ENCODE measurements around the gene RGS7. TPM values are rescaled to one million over a fixed set of nuclear protein-coding genes. Genes with fewer than 3 reads are reported as not detected.
"Not testable (repeated sequence)": the region's sequence is repeated elsewhere in the genome, so short reads cannot be mapped to it uniquely, and the experiment has no call there.

The RGS7 gene
- total and polyA plus RNA-seq, 7 experiments from 2014 or later, result not detected

GRCh38 chr1:241237873-241238272 is 119.1 kb downstream of the RGS7 start:
- ChIA-PET CTCF (no interaction called here), POLR2A (no interaction called here)
- Mint-ChIP-seq H3K27me3 (peaks cover 0 to 5% (median 0%) of the 10 kb centered on the region in 5 donors), H3K9me3 (peaks cover 0 to 21% (median 3%) of the 10 kb centered on the region in 11 donors), H3K4me3 (no peak overlapping the region), H3K4me1 (no peaks in the 10 kb centered on the region), H3K36me3 (no peaks in the 10 kb centered on the region), H3K27ac (no peak overlapping the region)
- no peak for DNase-seq
- intact Hi-C loops (cut with micrococcal nuclease), result no loop called here
- ATAC-seq, result no peak
- H3K36me3 ChIP-seq (ENCODE audit: control insufficient read depth in 2 of 3, insufficient read depth in 3 of 3, low read length in 3 of 3), result no peaks in the 10 kb centered on the region
- H3K27ac ChIP-seq (ENCODE audit: low read depth, low read length), result no peak overlapping the region
- no peak overlapping the region for H3K4me3 ChIP-seq (ENCODE audit: low read length)
- no peaks in the 10 kb centered on the region for H3K27me3 ChIP-seq (ENCODE audit: control insufficient read depth in 2 of 2, insufficient read depth in 2 of 2, low read length in 2 of 2)
- H3K4me1 ChIP-seq (ENCODE audit: control insufficient read depth in 2 of 2, insufficient read depth in 2 of 2, low read length in 2 of 2), result no peaks in the 10 kb centered on the region
- H3K9me3 ChIP-seq (ENCODE audit: control insufficient read depth in 2 of 3, low read length in 3 of 3), result no peaks in the 10 kb centered on the region

DNA sequence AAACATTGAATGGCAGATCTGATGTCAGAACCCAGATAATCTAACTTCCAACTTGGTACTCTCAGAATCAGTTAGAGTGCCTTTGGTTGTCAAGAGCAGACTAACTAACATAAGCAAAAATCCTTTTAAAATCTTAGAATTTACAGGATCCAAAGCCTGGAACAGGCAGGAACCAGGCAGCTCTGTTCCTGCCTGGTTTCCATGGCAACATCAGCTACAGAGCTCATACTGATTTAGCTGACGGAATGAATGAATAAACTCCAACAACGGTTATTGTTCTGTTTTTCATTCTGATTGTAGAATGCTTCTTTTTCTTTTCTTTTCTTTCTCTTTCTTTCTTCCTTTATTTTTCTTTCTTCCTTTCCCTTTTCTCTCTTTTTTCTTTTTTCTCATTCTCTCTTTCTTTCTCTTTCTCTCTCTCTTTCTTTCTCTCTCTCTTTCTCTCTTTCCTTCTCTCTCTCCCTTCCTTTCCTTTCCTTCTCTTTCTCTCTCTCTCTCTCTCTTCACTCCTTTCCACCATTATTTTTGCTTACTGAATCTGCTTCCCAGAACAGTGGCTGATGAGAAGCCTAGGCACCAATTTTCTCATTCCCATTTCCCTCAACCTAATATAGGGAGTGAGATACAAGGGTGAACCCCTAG is 121.6 kb downstream of the RGS7 start:
- no peaks in the 10 kb centered on the region for H3K4me1 Mint-ChIP-seq
- H3K27me3 Mint-ChIP-seq, result no peaks in the 10 kb centered on the region
- no peak overlapping the region for H3K4me3 Mint-ChIP-seq
- peaks cover 0 to 19% (median 2%) of the 10 kb centered on the region in 11 donors for H3K9me3 Mint-ChIP-seq
- Histone ChIP-seq H3K27me3 (ENCODE audit: control insufficient read depth in 2 of 2, insufficient read depth in 2 of 2, low read length in 2 of 2) (no peaks in the 10 kb centered on the region), H3K9me3 (ENCODE audit: control insufficient read depth in 2 of 3, low read length in 3 of 3) (no peaks in the 10 kb centered on the region), H3K4me3 (ENCODE audit: low read length) (no peak overlapping the region), H3K27ac (ENCODE audit: low read depth, low read length) (no peak overlapping the region), H3K4me1 (ENCODE audit: control insufficient read depth in 2 of 2, insufficient read depth in 2 of 2, low read length in 2 of 2) (no peaks in the 10 kb centered on the region), H3K36me3 (ENCODE audit: control insufficient read depth in 2 of 3, insufficient read depth in 3 of 3, low read length in 3 of 3) (no peaks in the 10 kb centered on the region)
- DNase-seq (no peak), ATAC-seq (no peak)
- intact Hi-C loops (cut with micrococcal nuclease), result no loop called here
- no peak overlapping the region for H3K27ac Mint-ChIP-seq
- H3K36me3 Mint-ChIP-seq, result no peaks in the 10 kb centered on the region
- CTCF ChIA-PET, result no interaction called here
- POLR2A ChIA-PET, result no interaction called here

GRCh38 chr1:241229711-241230110 is 127.3 kb downstream of the RGS7 start:
- Mint-ChIP-seq H3K4me3 (no peak overlapping the region), H3K27ac (no peak overlapping the region), H3K27me3 (no peaks in the 10 kb centered on the region), H3K9me3 (peaks cover 0 to 16% (median 5%) of the 10 kb centered on the region in 11 donors), H3K36me3 (no peaks in the 10 kb centered on the region), H3K4me1 (no peaks in the 10 kb centered on the region)
- ChIA-PET CTCF (no interaction called here), POLR2A (no interaction called here)
- H3K4me1 ChIP-seq (ENCODE audit: control insufficient read depth in 2 of 2, insufficient read depth in 2 of 2, low read length in 2 of 2), result no peaks in the 10 kb centered on the region
- H3K27me3 ChIP-seq (ENCODE audit: control insufficient read depth in 2 of 2, insufficient read depth in 2 of 2, low read length in 2 of 2), result no peaks in the 10 kb centered on the region
- DNase-seq (no peak), ATAC-seq (no peak)
- H3K4me3 ChIP-seq (ENCODE audit: low read length), result no peak overlapping the region
- intact Hi-C loops (cut with micrococcal nuclease), result no loop called here
- H3K27ac ChIP-seq (ENCODE audit: low read depth, low read length), result no peak overlapping the region
- H3K9me3 ChIP-seq (ENCODE audit: control insufficient read depth in 2 of 3, low read length in 3 of 3), result no peaks in the 10 kb centered on the region
- no peaks in the 10 kb centered on the region for H3K36me3 ChIP-seq (ENCODE audit: control insufficient read depth in 2 of 3, insufficient read depth in 3 of 3, low read length in 3 of 3)

- Mint-ChIP-seq H3K4me1 (no peaks in the 10 kb centered on the region), H3K36me3 (no peaks in the 10 kb centered on the region), H3K27me3 (no peaks in the 10 kb centered on the region), H3K27ac (no peak overlapping the region), H3K9me3 (peaks cover 0 to 16% (median 5%) of the 10 kb centered on the region in 11 donors), H3K4me3 (no peak overlapping the region)
- no peak overlapping the region for H3K27ac ChIP-seq (ENCODE audit: low read depth, low read length)
- ChIA-PET POLR2A (no interaction called here), CTCF (no interaction called here)
- H3K27me3 ChIP-seq (ENCODE audit: control insufficient read depth in 2 of 2, insufficient read depth in 2 of 2, low read length in 2 of 2), result no peaks in the 10 kb centered on the region
- intact Hi-C loops (cut with micrococcal nuclease), result no loop called here
- no peaks in the 10 kb centered on the region for H3K9me3 ChIP-seq (ENCODE audit: control insufficient read depth in 2 of 3, low read length in 3 of 3)
- no peak for ATAC-seq
- H3K4me3 ChIP-seq (ENCODE audit: low read length), result no peak overlapping the region
- H3K4me1 ChIP-seq (ENCODE audit: control insufficient read depth in 2 of 2, insufficient read depth in 2 of 2, low read length in 2 of 2), result no peaks in the 10 kb centered on the region
- no peaks in the 10 kb centered on the region for H3K36me3 ChIP-seq (ENCODE audit: control insufficient read depth in 2 of 3, insufficient read depth in 3 of 3, low read length in 3 of 3)
- DNase-seq, result no peak
These were observed 127.8 kb downstream of the RGS7 start for GRCh38 chr1:241229216-241229615.

DNA sequence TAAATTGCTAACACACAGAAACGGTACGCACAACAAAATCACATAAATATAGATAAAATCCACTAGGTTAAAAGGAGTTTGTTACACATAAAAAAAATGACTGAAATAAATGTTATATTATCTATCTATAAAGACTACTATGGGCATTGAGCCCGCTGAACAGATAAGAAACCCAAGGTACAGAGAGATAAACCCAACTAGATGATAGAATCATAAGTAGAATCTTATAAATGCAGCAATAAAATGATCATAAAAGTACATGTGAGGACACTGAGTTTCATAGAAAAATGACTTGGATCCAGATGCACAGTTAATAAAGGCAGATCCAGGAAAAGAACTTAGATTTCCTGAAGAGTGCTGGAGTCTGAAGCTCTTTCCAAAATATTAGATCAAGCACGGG is 128.7 kb downstream of the RGS7 start:
- CTCF ChIA-PET, result no interaction called here
- H3K4me3 Mint-ChIP-seq, result no peak overlapping the region
- no peak overlapping the region for H3K27ac ChIP-seq (ENCODE audit: low read depth, low read length)
- POLR2A ChIA-PET, result no interaction called here
- no peak overlapping the region for H3K4me3 ChIP-seq (ENCODE audit: low read length)
- H3K27ac Mint-ChIP-seq, result no peak overlapping the region
- no peaks in the 10 kb centered on the region for H3K4me1 ChIP-seq (ENCODE audit: control insufficient read depth in 2 of 2, insufficient read depth in 2 of 2, low read length in 2 of 2)
- H3K27me3 ChIP-seq (ENCODE audit: control insufficient read depth in 2 of 2, insufficient read depth in 2 of 2, low read length in 2 of 2), result no peaks in the 10 kb centered on the region
- no peaks in the 10 kb centered on the region for H3K27me3 Mint-ChIP-seq
- no peaks in the 10 kb centered on the region for H3K36me3 Mint-ChIP-seq
- intact Hi-C loops (cut with micrococcal nuclease), result no loop called here
- DNase-seq (no peak), ATAC-seq (no peak)
- peaks cover 0 to 19% (median 7%) of the 10 kb centered on the region in 11 donors for H3K9me3 Mint-ChIP-seq
- H3K36me3 ChIP-seq (ENCODE audit: control insufficient read depth in 2 of 3, insufficient read depth in 3 of 3, low read length in 3 of 3), result no peaks in the 10 kb centered on the region
- no peaks in the 10 kb centered on the region for H3K4me1 Mint-ChIP-seq
- no peaks in the 10 kb centered on the region for H3K9me3 ChIP-seq (ENCODE audit: control insufficient read depth in 2 of 3, low read length in 3 of 3)

GRCh38 chr1:241225741-241226140 is 131.3 kb downstream of the RGS7 start:
- H3K36me3 Mint-ChIP-seq, result peaks cover 0 to 4% (median 0%) of the 10 kb centered on the region in 5 donors
- H3K4me3 Mint-ChIP-seq, result no peak overlapping the region
- no peaks in the 10 kb centered on the region for H3K27me3 Mint-ChIP-seq
- ChIA-PET POLR2A (no interaction called here), CTCF (no interaction called here)
- intact Hi-C loops (cut with micrococcal nuclease), result no loop called here
- H3K27me3 ChIP-seq (ENCODE audit: control insufficient read depth in 2 of 2, insufficient read depth in 2 of 2, low read length in 2 of 2), result no peaks in the 10 kb centered on the region
- H3K4me1 Mint-ChIP-seq, result no peaks in the 10 kb centered on the region
- no peak overlapping the region for H3K4me3 ChIP-seq (ENCODE audit: low read length)
- ATAC-seq (no peak), DNase-seq (no peak)
- H3K4me1 ChIP-seq (ENCODE audit: control insufficient read depth in 2 of 2, insufficient read depth in 2 of 2, low read length in 2 of 2), result no peaks in the 10 kb centered on the region
- no peak overlapping the region for H3K27ac Mint-ChIP-seq
- no peaks in the 10 kb centered on the region for H3K36me3 ChIP-seq (ENCODE audit: control insufficient read depth in 2 of 3, insufficient read depth in 3 of 3, low read length in 3 of 3)
- H3K9me3 ChIP-seq (ENCODE audit: control insufficient read depth in 2 of 3, low read length in 3 of 3), result no peaks in the 10 kb centered on the region
- peaks cover 0 to 22% (median 9%) of the 10 kb centered on the region in 11 donors for H3K9me3 Mint-ChIP-seq
- no peak overlapping the region for H3K27ac ChIP-seq (ENCODE audit: low read depth, low read length)

DNA sequence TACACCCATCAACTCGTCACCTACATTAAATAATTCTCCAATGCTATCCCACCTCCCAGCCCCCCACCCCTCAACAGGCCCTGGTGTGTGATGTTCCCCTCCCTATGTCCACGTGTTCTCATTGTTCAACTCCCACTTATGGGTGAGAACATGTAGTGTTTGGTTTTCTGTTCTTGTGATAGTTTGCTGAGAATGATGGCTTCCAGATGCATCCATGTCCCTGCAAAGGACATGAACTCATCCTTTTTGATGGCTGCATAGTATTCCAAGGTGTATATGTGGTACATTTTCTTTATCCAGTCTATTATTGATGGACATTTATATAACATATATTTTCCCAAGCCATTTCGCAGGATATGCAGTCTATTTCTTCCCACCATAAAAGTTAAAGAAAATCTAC is 132.8 kb downstream of the RGS7 start:
- POLR2A ChIA-PET; H3K4me1 Mint-ChIP-seq; H3K27me3 Mint-ChIP-seq; H3K36me3 Mint-ChIP-seq; H3K27ac ChIP-seq (ENCODE audit: low read depth, low read length); H3K27ac Mint-ChIP-seq; ATAC-seq; H3K4me1 ChIP-seq (ENCODE audit: control insufficient read depth in 2 of 2, insufficient read depth in 2 of 2, low read length in 2 of 2); H3K4me3 ChIP-seq (ENCODE audit: low read length); intact Hi-C loops (cut with micrococcal nuclease); H3K36me3 ChIP-seq (ENCODE audit: control insufficient read depth in 2 of 3, insufficient read depth in 3 of 3, low read length in 3 of 3); H3K4me3 Mint-ChIP-seq; H3K27me3 ChIP-seq (ENCODE audit: control insufficient read depth in 2 of 2, insufficient read depth in 2 of 2, low read length in 2 of 2); H3K9me3 ChIP-seq (ENCODE audit: control insufficient read depth in 2 of 3, low read length in 3 of 3); CTCF ChIA-PET; DNase-seq: not testable (repeated sequence)
- peaks cover 3 to 21% (median 10%) of the 10 kb centered on the region in 11 donors for H3K9me3 Mint-ChIP-seq

Measured in naive thymus-derived CD4-positive, alpha-beta T cell (primary cell).